GM13976 (cell line): Measurements from ENCODE around the gene RB1.

Source experiments
- DNase-seq: peaks from one replicate; pipeline ENCODE4 v3.0.0; 2012; ENCODE audit warnings: low spot score
- in situ Hi-C: fragments of 300-500 bp; cut with MboI; formaldehyde crosslinking; loops from one replicate; pipeline ENCODE4 v1.12.0; 2022; ENCODE audit warnings: low sequenced_read_pairs, mixed read lengths, inconsistent platforms; ENCODE audit not compliant: unreplicated experiment
- TF ChIP-seq, protein P1 (sequence below): IDR thresholded peaks from 2 replicates; pipeline ENCODE4 v1.5.1; 2012; ENCODE audit warnings: borderline replicate concordance, mild to moderate bottlenecking; ENCODE audit not compliant: insufficient read depth; ENCODE audit errors: extremely low read depth, missing control alignments, control extremely low read depth

The RB1 gene

DNA sequence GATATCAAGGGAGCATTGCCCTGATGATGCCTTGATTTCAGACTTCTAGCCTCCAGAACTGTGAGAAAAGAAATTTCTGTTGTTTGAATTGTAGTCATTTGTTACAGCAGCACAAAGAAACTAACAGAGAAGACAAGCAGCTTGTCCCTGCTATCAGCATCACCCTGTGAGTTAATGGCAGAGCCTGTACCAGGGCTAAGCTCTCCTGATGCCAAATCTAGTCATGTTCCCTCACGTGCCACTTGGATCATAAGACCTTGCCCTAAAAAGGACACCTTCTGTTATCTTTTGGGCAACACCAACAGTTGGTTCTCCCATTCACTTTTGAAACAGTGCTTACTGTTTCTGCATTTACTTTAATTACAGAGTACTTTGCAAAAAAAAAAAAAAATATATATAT is 214.5 kb downstream of the RB1 start:
- in situ Hi-C loops, result no loop called here
- DNase-seq, result no peak
- TF ChIP-seq, protein P1, sequence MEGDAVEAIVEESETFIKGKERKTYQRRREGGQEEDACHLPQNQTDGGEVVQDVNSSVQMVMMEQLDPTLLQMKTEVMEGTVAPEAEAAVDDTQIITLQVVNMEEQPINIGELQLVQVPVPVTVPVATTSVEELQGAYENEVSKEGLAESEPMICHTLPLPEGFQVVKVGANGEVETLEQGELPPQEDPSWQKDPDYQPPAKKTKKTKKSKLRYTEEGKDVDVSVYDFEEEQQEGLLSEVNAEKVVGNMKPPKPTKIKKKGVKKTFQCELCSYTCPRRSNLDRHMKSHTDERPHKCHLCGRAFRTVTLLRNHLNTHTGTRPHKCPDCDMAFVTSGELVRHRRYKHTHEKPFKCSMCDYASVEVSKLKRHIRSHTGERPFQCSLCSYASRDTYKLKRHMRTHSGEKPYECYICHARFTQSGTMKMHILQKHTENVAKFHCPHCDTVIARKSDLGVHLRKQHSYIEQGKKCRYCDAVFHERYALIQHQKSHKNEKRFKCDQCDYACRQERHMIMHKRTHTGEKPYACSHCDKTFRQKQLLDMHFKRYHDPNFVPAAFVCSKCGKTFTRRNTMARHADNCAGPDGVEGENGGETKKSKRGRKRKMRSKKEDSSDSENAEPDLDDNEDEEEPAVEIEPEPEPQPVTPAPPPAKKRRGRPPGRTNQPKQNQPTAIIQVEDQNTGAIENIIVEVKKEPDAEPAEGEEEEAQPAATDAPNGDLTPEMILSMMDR, result no peak

DNA sequence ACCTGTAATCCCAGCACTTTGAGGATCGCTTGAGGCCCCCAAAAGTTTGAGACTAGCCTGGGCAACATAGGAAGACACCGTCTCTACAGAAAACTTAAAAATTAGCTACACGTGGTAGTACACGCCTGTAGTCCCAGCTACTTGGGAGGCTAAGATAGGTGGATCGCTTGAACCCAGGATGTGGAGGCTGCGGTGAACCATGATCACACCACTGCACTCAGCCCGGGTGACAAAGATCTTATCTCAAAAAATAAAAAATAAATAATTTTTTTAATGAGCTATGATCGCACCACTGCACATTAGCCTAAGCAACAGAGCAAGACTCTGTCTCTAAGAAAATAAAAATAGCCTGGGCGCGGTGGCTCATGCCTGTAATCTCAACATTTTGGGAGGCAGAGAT is 222.7 kb downstream of the RB1 start:
- in situ Hi-C loops, result no loop called here
- TF ChIP-seq, protein P1, result no peak

DNA sequence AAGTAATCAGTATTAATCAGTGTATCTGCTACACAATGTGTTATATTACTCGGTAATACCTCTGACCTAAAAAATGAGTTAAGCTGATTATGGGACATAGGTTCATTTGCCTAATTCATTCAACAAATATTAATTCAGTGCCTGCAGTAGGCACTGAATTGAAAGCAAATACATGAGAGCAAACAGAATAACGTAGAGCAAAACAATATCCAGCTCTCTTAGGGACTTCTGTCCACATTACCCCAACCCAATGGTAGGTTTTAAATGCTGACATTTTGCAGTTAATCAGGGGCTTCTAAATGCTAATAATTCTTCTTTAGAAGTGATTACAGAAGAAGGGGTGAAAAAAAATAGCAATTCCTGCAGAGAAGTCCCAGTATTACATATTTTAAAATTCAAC is 224.4 kb downstream of the RB1 start:
- in situ Hi-C loops, result no loop called here
- DNase-seq, result no peak
- TF ChIP-seq, protein P1, result no peak

More for the DNA sequence above, 222.7 kb downstream of the RB1 start:
- no peak for DNase-seq

DNA sequence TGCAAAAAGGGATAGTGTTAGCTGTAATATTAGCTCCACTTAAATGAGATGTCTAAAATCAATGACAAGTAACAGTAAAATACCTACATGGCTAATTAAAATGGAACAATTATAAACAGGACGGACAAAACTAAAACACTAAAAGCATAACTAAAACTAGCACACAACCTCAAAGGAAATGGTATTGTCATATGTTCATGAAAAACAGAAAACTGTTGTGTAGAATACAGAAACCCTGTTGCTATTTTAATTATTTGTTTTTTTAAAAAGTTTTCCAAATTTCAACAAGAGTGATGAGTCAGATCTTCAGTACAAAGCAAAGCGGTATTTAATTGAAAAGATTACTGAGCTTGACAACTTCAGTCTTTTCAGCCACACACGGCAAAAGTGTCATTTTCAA is 225.2 kb downstream of the RB1 start:
- DNase-seq, result no peak
- in situ Hi-C loops, result no loop called here

DNA sequence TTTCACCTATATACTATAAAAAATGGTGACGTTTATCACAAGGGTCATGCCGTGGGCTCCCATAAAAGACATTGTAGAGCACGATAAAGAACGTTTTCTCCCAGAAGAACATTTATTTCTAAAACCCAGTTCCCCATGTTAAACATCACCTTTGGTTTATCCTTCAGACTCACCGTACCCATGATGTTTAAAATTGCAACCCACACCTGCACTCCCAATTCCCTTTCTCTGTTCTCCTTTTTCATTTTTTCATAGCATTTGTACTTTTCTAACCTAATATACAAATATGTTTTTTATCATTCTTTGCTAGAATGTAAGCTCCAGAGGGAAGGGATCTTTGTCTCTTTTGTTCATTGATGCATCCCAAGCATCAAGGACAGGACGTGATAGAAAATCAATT is 227.3 kb downstream of the RB1 start:
- in situ Hi-C loops, result no loop called here
- TF ChIP-seq, protein P1, result no peak
- DNase-seq, result no peak

More for the DNA sequence above, 225.2 kb downstream of the RB1 start:
- TF ChIP-seq, protein P1, result no peak
